HG03521 (cell line): ENCODE results near the gene TIMM17B.
A peak's percentile ranks its signal among the peaks of the same experiment; 100 is the strongest.

Experiments used
- ATAC-seq: cut with Tn5 transposase; IDR thresholded peaks from one replicate; pipeline ENCODE4 v1.9.1; 2021; ENCODE audit warnings: mild to moderate bottlenecking, moderate library complexity; ENCODE audit not compliant: unreplicated experiment

TIMM17B gene

GRCh38 chrX:48919360-48919841, 21.8 kb upstream of the TIMM17B start:
- ATAC-seq = no peak

GRCh38 chrX:48918643-48919340, 21.2 kb upstream of the TIMM17B start, which contains the start of gene PIM2:
TSS of gene PIM2 (minus strand) at chrX:48919024. CDS start at chrX:48918834, 190 bp downstream.
- peak; percentile 72 for ATAC-seq

GRCh38 chrX:48918301-48918642, 20.7 kb upstream of the TIMM17B start:
- ATAC-seq = no peak

GRCh38 chrX:48917139-48918001, 19.8 kb upstream of the TIMM17B start:
- peak; percentile 37 for ATAC-seq

- no peak for ATAC-seq
These were observed 17.3 kb upstream of the TIMM17B start for GRCh38 chrX:48914593-48915493.

GRCh38 chrX:48913605-48914366, 16.2 kb upstream of the TIMM17B start:
- no peak for ATAC-seq

GRCh38 chrX:48911412-48912182, 14.0 kb upstream of the TIMM17B start, which contains the start of gene SLC35A2:
TSS of gene SLC35A2 (minus strand) at chrX:48911646. CDS start at chrX:48911636, 10 bp downstream.
- ATAC-seq = peak; percentile 71

GRCh38 chrX:48910926-48911411, 13.4 kb upstream of the TIMM17B start:
- no peak for ATAC-seq

GRCh38 chrX:48909703-48910294, 12.2 kb upstream of the TIMM17B start:
- no peak for ATAC-seq

- no peak for ATAC-seq
These were observed 11.0 kb upstream of the TIMM17B start for GRCh38 chrX:48908600-48908999.

GRCh38 chrX:48905090-48905790, 7.7 kb upstream of the TIMM17B start:
- no peak for ATAC-seq

- no peak for ATAC-seq
These were observed 7.1 kb upstream of the TIMM17B start for GRCh38 chrX:48904626-48905025.

- ATAC-seq = no peak
These were observed 6.6 kb upstream of the TIMM17B start for GRCh38 chrX:48904180-48904579.

GRCh38 chrX:48903290-48903689, 5.7 kb upstream of the TIMM17B start:
- ATAC-seq = no peak

- no peak for ATAC-seq
These were observed 5.2 kb upstream of the TIMM17B start for GRCh38 chrX:48902776-48903175.

- no peak for ATAC-seq
These were observed 4.6 kb upstream of the TIMM17B start for GRCh38 chrX:48902135-48902534.

GRCh38 chrX:48901069-48901468, 3.5 kb upstream of the TIMM17B start:
- ATAC-seq = no peak

GRCh38 chrX:48899078-48899410, 1.5 kb upstream of the TIMM17B start:
- no peak for ATAC-seq
